GM12878 (cell line): ENCODE results near the gene ANKRD13C.

Source experiments
- CBX3 ChIP-seq: fragments of 200-600 bp; sonication (generic); IDR thresholded peaks from 2 replicates; pipeline ENCODE4 v1.6.1; 2016; ENCODE audit warnings: low read depth, borderline replicate concordance
- CTCF ChIP-seq, 3 experiments: IDR thresholded peaks in 2 of 3; conservative IDR thresholded peaks in 1 of 3; 2 replicates each; pipeline ENCODE4 v1.5.1; 2011; ENCODE audit warnings: low read depth in 3 of 3, low read length in 3 of 3, mild to moderate bottlenecking in 3 of 3, control low read depth in 2 of 3, moderate library complexity in 2 of 3, inconsistent platforms in 1 of 3, mixed read lengths in 1 of 3; ENCODE audit not compliant: control insufficient read depth in 2 of 3, insufficient read depth in 1 of 3; ENCODE audit errors: extremely low read depth in 1 of 3
- KDM1A ChIP-seq: fragments of 200-600 bp; sonication (generic); IDR thresholded peaks from 2 replicates; pipeline ENCODE4 v1.6.1; 2016; ENCODE audit warnings: borderline replicate concordance
- MLLT1 ChIP-seq: fragments of 450-650 bp; IDR thresholded peaks from 2 replicates; pipeline ENCODE4 v1.6.1; 2016; ENCODE audit warnings: mild to moderate bottlenecking

GRCh38 chr1:70327306-70328076, 27.0 kb downstream of the ANKRD13C start:
- no peak for TF ChIP-seq KDM1A
- TF ChIP-seq MLLT1 = no peak
- TF ChIP-seq CTCF (IDR thresholded peaks at IDR 0.05 in 2 of 3, conservative IDR thresholded peaks at IDR 0.05 in 1 of 3; ENCODE audit: control insufficient read depth in 2 of 3, extremely low read depth in 1 of 3, insufficient read depth in 1 of 3, low read depth in 3 of 3, low read length in 3 of 3) = no peak
- no peak for TF ChIP-seq CBX3
